ENCODE results near the gene MAPT.
"Not testable (repeated sequence)": the region's sequence is repeated elsewhere in the genome, so short reads cannot be mapped to it uniquely, and the experiment has no call there.

The MAPT gene

DNA sequence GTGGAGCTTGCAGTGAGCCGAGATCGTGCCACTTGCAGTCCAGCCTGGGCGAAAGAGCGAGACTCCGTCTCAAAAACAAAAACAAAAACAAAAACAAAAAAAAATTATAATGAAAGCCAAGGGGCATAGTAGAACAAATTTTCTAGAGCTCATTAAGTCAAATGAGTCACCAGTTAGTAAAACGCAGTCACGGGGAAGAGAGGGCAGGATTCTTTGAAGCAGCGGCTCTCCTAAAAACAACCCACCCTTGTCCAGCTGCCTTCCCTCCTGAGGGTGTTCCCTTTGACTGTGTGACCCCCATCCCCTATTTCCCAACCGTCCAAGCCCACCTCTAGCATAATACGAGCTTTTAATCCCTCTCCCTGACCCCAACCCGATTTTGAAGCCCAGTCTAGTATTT is 60.6 kb downstream of the MAPT start:
- no peak for DNase-seq (ENCODE audit: low read depth)

DNA sequence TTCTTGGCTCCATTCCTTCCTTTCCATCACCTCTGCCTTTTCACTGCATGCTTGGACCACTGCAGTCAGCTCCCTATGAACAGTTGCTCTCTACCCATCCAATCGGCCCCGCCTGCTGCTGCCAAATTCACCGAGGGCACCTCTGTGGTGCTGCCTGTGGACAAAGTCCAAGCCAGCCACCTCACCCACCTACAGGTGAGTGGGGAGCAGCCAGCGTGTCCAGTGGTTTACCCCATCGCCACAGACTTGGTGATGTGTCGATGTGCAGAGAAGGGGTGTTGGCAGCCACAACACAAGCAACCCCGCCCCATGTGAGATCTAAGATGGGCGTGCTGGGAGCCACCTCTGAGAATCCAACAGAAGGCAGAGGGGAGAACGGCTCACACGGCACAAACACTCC is 61.0 kb downstream of the MAPT start:
- no peak for DNase-seq (ENCODE audit: low read depth)

DNA sequence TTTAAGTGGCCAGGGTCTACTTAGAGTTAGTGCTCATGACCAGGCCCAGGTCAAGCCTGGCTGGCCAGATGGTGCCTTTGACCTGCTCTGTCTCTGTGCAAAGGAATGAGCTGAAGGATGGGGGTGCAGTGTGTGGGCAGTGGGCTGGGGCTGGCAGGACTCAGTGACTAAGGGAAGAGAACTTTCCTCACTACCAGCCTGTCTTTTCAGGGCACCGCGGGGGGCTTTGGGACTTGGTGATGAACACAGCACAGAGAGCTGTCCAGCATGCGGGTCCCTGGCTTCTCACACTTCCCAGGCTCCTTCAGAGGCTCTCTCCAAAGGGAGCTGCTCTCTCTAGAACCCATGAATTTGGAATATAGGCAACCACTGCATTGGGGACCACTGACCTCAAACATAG is 61.7 kb downstream of the MAPT start:
- DNase-seq (ENCODE audit: low read depth): no peak

DNA sequence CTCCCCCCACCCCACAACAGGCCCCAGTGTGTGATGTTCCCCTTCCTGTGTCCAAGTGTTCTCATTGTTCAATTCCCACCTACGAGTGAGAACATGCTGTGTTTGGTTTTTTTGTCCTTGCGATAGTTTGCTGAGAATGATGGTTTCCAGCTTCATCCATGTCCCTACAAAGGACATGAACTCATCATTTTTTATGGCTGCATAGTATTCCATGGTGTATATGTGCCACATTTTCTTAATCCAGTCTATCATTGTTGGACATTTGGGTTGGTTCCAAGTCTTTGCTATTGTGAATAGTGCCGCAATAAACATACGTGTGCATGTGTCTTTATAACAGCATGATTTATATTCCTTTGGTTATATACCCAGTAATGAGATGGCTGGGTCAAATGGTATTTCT is 62.4 kb downstream of the MAPT start:
- not testable (repeated sequence) for DNase-seq (ENCODE audit: low read depth)

DNA sequence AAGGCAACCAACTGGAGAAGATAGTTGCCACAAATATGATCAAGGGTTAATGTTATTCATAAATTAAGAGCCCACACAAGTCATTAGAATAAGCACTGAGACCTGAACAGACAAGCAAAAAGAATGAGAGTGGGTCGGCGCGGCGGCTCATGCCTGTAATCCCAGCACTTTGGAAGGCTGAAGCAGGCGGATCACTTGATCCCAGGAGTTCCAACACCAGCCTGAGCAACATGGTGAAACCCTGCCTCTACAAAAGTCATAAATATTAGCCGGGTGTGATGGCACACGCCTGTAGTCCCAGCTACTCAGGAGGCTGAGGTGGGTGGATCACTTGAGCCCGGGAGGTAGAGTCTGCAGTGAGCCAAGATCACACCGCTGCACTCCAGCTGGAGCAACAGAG is 64.0 kb downstream of the MAPT start:
- DNase-seq (ENCODE audit: low read depth): no peak

DNA sequence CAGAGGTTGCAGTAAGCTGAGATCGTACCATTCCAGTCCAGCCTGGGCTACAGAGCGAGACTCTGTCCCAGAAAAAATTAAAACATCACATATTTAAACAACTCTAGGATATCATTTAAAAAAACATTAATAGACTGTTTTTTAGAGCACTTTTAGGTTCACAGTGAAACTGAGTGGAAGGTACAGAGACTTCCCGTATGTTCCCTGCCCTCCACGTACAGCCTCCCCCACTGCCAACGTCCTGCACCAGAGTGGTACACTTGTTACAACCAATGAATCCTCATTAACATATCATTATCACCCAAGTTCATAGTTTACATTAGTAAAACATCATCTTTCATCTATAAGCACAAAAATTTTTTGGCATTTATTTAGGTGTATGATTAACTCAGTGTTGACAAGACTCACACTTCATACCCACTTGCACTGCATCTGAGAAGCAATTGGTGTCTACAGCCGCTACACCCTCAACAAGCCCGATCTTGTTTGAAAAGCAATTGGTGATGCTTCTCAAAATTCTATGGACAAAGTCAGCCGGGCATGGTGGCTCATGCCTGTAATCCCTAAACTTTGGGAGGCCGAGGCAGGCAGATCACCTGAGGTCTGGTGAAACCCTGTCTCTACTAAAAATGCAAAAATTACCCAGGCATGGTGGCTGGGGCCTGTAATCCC is 64.8 kb downstream of the MAPT start:
- DNase-seq (ENCODE audit: low read depth): no peak

DNA sequence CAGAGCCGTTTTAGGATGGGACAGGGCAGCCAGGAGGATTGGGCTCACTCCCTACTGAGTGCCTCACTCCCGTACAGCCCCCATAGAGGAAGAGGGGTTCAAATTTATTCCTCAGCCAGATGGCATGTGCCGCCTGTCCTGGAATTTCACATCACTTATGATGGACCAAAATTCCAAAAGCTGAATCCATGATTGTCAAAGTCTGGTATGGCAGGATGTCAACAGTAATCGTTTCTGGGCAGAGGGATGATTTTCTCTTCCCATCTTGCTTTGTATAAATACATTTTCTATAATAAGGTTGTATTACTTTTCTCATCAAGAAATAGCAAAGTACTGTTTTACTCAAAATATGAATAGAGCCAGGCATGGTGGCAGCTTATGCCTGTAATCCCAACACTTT is 66.0 kb downstream of the MAPT start:
- no peak for DNase-seq (ENCODE audit: low read depth)

DNA sequence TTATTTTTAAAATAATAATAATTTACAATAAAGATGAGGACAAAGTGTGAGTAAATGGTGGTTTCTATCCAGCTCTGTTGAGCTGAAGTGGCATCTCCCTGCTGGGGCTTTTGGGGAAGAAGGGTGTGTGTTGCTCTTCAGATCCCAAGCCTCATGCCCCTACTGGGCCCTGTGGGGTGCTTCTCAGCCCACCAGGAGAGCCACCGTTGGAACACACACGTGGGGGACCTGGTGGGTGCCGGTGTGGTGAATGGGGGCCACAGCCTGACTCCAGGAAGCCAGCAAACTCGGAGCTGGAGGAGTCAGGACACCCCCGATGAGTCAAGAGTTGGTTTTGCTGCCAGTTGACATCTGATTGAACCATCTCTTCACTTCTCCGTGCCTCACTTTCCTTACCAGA is 66.9 kb downstream of the MAPT start:
- no peak for DNase-seq (ENCODE audit: low read depth)

DNA sequence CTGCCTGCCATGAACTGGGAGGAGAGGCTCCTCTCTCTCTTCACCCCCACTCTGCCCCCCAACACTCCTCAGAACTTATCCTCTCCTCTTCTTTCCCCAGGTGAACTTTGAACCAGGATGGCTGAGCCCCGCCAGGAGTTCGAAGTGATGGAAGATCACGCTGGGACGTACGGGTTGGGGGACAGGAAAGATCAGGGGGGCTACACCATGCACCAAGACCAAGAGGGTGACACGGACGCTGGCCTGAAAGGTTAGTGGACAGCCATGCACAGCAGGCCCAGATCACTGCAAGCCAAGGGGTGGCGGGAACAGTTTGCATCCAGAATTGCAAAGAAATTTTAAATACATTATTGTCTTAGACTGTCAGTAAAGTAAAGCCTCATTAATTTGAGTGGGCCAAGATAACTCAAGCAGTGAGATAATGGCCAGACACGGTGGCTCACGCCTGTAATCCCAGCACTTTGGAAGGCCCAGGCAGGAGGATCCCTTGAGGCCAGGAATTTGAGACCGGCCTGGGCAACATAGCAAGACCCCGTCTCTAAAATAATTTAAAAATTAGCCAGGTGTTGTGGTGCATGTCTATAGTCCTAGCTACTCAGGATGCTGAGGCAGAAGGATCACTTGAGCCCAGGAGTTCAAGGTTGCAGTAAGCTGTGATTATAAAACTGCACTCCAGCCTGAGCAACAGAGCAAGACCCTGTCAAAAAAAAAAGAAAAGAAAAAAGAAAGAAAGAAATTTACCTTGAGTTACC is 68.0 kb downstream of the MAPT start:
- DNase-seq (ENCODE audit: low read depth): no peak

DNA sequence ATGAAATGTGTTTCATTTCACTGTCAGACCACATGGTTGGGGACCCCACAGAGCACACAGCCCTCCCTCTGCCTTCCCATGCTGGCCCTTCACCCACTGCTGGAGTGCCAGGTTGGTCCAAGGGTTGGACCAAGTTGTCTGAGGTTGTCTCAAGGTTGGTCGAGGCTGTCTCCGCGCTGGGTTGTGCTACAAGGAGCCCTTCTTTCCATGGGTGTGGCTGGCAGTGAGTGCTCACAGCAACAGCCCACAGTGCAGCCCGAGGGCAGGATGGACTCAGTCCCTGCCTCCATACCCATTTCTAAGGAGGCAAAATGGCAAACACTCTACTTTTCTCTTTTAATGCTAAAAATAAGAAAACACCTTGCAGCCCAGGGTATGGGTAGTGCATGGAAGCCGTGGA is 68.9 kb downstream of the MAPT start:
- no peak for DNase-seq (ENCODE audit: low read depth)

DNA sequence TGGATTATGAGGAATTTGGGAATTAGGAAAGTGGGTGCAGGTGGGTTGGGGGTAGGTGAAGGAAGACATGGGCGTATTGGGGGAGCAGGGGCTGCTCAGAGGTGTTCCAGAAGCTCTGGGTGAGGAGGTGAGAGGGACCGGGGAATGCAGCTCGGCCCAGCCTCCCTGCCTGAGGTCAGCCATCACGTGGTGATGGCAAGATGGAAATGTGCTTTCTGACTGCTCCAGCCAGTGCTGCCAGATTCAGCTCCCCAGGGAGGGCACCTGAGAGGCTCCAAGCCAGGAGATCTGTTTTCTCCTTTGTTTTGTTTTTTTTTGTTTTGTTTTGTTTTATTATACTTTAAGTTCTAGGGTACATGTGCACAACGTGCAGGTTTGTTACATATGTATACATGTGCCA is 69.5 kb downstream of the MAPT start:
- DNase-seq (ENCODE audit: low read depth): no peak

DNA sequence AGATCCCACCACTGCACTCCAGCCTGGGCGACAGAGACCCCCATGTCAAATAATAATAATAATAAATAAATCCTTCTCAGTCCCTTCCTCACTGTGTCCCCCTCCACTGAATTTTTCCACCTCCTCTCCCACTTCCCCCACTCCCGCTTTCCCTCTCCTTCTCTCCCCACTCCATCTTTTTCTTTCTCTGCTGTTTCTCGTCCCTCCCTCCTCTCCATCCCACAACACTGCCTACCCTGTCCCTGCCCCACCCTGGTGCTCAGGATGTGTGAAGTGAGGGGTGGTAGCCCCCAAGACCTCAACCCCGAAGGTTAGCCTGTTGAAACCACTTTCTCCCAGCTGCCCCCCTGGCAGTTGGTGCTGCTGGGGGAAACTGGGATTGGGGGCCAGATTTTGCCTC is 70.3 kb downstream of the MAPT start:
- DNase-seq (ENCODE audit: low read depth): no peak

DNA sequence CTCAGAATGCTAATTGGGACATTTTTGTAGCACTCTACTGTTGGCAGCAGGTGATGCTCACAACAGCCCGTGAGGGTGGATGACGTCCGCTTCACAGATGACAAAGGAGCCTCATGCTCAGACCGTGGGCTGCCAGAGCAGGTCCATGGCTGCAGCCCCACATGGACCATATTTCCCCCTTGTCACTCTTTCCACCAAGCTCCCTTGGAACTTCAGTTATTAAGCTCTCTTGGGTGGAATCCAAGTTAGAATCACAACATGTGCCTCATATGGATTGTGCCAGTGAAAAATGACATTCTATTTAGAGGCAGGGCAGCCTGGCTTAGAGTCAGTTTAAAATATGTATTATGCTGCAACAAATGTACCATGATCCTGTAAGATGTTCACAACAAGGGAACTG is 71.5 kb downstream of the MAPT start:
- no peak for DNase-seq (ENCODE audit: low read depth)

DNA sequence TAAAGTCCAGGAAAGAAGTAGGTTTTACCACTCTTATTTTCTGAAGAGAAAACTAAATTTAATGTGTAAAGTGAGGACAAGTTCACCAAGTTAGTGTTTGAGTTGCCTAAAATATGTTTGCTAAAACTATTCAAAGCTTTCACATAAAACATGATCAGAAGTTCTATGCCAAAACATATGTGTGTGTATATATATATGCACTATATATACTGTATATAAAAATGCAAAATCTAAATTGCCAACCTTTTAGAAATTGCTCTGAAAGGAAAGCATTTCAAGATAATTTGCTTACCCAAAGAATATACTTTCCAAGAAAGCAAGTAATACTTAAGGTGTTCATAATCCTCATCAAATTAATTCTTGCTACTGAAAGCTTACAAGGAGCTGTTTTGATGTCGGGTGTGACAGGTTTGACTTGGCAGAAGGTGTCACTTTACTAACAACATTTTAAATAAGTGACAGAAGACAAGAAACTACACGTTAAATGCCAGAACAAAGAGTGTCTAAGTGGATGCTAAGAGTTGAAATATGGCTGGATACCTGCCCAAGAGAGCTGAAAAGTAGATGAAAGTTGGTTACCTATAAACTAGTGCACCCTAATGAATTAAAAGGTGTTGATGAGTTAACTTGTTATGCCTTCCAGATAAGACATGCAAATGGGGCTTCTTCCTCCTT is 72.4 kb downstream of the MAPT start:
- DNase-seq (ENCODE audit: low read depth): no peak

DNA sequence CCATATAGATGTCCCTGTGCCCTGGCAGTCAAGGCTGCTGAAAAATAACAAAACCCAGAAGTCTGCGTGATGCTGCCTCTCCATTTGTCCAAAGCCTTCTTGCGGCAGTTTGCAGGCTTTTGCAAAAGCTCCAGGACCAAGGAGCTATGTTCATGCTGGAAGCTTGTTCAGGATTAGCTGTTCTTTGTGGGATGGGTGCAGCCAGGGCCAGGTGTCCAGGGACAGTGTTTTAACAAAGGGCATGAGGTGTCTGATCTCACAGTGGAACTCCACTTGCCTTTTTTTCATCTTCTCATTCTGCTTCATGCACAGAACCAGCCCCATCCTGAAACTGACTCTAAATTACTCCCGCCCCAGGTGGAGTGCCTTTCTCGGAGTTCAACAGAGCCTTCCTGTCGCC is 73.0 kb downstream of the MAPT start:
- DNase-seq (ENCODE audit: low read depth): no peak

DNA sequence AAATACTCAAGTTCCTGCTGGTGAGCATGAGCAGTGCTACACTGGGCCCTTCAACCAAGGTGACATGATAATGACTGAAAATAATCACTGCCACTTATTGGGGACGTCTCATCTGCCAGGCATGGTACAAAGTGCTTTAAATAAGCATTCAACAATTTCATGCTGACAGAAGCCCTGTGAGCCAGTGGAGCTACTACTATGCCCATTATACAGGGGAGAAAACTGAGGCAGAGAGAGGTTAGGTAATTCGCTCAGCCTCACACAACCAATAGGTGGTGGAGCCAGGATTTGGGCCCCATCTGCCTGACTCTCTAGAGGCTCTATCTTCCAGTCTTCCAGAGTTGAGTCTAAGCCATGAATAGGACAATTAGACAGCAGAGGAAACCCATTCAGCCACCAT is 74.4 kb downstream of the MAPT start:
- DNase-seq (ENCODE audit: low read depth): no peak

DNA sequence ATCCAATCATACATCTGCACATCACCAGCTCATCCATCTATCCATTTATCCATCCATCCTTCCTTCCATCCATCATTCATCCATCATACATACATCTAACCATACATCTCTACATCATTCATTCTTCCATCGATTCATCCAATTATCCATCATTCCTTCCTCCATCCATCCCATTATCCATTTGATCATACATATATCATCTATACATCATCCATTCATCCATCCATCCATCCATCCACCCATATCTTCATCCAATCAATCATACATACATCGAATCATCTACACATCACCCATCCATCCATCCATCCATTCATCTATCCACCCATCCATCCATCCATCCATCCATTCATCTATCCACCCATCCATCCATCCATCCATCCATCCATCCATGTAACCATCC is 75.4 kb downstream of the MAPT start:
- DNase-seq (ENCODE audit: low read depth): no peak

DNA sequence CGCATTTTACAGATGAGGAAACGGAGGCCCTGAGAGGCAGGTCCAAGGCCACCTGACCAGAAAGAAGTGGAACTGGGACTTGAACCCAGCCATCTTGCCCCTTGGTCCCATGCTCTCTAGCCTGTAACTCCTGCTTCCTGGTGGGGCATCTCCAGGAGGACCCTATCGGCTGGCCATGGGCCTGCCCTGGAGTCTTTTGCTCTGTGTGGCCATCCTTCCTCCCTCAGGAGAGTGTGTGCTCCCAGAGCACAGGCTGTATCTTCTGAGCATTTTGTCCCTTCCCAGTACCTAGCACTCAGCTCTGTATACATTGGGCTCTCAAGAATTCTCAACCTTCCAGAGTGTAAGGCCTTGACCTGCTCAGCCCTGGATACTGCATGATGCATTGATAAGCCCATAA is 76.3 kb downstream of the MAPT start:
- no peak for DNase-seq (ENCODE audit: low read depth)

DNA sequence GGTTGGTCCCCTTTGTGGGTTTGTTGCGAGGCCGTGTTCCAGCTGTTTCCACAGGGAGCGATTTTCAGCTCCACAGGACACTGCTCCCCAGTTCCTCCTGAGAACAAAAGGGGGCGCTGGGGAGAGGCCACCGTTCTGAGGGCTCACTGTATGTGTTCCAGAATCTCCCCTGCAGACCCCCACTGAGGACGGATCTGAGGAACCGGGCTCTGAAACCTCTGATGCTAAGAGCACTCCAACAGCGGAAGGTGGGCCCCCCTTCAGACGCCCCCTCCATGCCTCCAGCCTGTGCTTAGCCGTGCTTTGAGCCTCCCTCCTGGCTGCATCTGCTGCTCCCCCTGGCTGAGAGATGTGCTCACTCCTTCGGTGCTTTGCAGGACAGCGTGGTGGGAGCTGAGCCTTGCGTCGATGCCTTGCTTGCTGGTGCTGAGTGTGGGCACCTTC is 77.4 kb downstream of the MAPT start:
- DNase-seq (ENCODE audit: low read depth): no peak

DNA sequence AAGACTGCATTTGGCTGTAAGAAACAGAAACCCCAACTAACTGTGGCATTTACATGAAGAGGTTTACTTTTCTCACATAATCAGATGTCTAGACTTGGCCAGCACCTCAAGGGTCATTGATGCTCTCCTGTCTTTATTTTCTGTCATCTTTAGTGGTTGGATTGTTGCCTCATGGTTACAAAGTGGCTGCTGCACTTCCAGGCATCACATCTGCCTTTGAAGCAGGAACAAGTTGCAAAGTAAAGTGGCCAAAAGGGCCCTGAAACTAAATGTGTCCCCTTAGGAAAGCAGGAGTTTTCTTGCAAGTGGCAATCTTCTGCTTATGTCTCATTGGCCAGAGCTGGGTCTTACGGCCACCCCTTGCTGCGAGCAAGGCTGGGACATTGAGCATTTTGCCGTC is 78.2 kb downstream of the MAPT start:
- DNase-seq (ENCODE audit: low read depth): no peak

DNA sequence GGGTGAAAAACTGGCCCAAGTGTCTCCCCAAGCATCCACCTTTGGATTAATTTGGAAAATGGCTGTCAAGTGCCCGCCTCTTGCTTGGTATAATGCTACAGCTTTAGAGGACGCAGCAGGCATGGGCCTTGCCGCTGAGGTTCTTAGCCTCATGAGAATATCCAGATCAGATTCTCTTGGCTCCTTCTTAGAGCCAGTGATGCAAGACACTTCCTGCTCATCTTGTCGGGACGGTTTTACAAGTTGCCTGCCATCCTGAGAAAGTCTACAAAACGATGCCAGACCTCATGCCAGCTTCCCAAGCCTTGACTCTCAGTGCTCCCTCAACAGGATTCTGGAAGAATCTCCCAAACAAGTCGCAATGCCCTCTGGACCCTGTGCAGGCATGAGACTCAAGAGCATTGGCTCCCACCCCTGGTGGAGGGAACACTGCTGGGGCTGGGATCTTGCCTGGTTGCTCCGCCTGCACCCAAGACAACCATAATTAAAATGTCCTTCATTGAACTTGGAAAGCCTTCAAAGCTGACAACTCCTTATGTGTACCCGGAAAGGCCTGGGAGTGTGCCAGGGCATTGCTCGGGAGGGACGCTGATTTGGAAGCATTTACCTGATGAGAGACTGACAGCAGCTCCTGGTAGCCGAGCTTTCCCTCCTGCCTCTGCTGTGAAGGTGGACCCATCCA is 78.9 kb downstream of the MAPT start:
- DNase-seq (ENCODE audit: low read depth): no peak

DNA sequence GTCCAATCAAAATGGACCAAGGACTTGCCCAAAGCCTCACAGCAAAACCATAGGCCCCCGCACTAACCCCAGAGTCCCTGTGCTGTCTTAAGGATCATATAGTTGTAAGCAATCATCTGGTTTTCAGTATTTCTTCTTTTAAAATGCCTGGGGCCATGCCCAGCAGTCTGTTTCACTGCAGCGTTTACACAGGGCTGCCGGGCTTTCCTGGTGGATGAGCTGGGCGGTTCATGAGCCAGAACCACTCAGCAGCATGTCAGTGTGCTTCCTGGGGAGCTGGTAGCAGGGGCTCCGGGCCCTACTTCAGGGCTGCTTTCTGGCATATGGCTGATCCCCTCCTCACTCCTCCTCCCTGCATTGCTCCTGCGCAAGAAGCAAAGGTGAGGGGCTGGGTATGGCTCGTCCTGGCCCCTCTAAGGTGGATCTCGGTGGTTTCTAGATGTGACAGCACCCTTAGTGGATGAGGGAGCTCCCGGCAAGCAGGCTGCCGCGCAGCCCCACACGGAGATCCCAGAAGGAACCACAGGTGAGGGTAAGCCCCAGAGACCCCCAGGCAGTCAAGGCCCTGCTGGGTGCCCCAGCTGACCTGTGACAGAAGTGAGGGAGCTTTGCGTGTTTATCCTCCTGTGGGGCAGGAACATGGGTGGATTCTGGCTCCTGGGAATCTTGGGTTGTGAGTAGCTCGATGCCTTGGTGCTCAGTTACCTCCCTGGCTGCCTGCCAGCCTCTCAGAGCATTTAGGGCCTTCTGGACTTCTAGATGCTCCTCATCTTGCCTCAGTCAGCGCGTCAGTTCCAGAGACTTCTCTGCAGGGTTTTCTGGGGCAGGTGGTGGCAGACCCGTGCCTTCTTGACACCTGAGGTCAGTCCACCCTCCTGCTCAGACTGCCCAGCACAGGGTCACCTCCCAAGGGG is 79.8 kb downstream of the MAPT start:
- no peak for DNase-seq (ENCODE audit: low read depth)
